Measurements from ENCODE around the gene TNPO3. TPM values are rescaled to one million over a fixed set of nuclear protein-coding genes. Genes with fewer than 3 reads are reported as not detected.

The TNPO3 gene
- total RNA-seq, 2 experiments from 2014 or later: 65.7 to 66.4 TPM

- H3K9me3 Mint-ChIP-seq: no peaks in the 10 kb centered on the region
- H3K4me1 Mint-ChIP-seq (ENCODE audit: low read depth): peaks cover 32% of the 10 kb centered on the region
- H3K36me3 Mint-ChIP-seq (ENCODE audit: low read depth): no peaks in the 10 kb centered on the region
- H3K27me3 Mint-ChIP-seq (ENCODE audit: low read depth): peaks cover 27% of the 10 kb centered on the region
- H3K4me3 Mint-ChIP-seq: no peak overlapping the region
- intact Hi-C loops (cut with micrococcal nuclease): loop anchor here (1.0 kb wide), 2 partner anchors 22 to 68 kb away; no protein-coding TSS in a partner anchor
- CTCF ChIA-PET: interaction anchor here (0.6 to 1.5 kb wide), 3 partner anchors 8 to 271 kb away, joined by 3 to 10 read pairs (median 3); no protein-coding TSS in a partner anchor
- DNase-seq: no peak
- no peak overlapping the region for H3K27ac Mint-ChIP-seq
These were observed 115.0 kb downstream of the TNPO3 start for GRCh38 chr7:128939861-128940410.

DNA sequence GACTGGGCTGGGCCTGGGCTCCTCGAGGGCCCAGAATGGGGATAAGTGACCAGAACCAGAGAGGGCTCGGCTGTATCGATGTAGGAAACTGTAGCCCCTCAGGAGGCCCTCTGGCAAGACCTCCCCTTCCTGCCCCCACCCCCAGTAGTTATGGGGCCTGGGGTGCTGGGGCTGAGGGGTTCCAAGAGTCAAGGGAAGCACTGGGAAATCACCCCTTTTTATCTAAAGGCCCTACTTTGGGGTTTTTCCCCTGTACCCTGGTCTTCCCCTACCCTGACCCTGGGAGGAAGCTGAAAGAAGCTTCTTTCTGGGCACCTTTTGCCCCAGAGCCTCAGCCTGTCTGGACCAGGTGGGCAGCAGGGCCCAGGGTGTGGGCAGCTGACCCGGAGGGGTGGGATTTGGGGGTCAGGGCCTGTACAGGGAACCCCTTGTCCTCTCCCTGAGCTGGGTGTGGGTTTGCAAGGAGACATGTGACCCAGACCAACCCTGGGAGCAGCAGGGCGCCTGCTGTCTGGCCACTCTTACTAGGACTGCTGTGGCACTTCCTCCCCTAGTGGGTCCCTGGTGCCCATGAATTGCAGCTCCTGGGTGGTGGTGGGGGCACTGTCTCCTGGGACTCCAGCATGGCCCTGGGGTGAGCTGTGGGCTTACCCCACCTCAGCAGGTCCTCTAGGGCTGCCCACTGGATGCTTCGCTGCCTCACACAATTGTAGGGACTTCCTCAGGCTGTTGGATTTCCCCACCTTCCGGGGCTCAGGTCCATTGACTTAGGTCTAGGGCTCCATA is 115.6 kb downstream of the TNPO3 start:
- Mint-ChIP-seq H3K4me3 (peak overlapping the region; percentile 54), H3K27ac (no peak overlapping the region), H3K4me1 (ENCODE audit: low read depth) (peaks cover 34% of the 10 kb centered on the region), H3K36me3 (ENCODE audit: low read depth) (no peaks in the 10 kb centered on the region), H3K9me3 (no peaks in the 10 kb centered on the region), H3K27me3 (ENCODE audit: low read depth) (peaks cover 27% of the 10 kb centered on the region)
- CTCF ChIA-PET: interaction anchor here (0.6 to 1.5 kb wide), 3 partner anchors 9 to 550 kb away, joined by 3 to 10 read pairs (median 3); no protein-coding TSS in a partner anchor
- intact Hi-C loops (cut with micrococcal nuclease): loop anchor here (1.0 kb wide), 2 partner anchors 23 to 69 kb away; no protein-coding TSS in a partner anchor
- peak; percentile 55 for DNase-seq

DNA sequence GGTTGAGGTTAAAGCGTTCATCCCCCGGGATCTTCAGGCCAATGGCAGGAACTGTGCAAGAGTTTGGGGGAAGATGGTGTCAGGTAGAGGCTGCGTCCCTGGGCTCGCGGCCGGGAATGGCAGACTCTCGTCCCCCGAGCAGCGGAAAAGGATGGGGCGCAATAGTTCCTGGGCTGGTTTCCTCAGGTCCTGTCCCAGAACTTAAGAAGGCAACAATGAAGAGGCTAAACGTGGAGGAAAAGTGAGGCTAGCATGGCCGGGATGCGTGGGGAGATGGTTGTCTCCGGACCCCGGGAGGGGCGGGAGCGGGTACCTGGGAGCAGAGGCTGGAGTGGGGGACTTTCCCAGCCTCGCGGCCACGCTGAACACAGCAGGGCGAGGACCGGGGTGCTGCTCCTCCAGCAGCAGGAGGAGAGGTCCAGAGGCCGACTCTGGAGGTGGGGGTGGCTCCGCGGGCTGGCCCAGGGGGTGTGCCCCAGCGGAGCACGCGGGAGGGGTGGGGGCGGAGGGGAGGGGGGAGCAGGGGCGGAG is 116.3 kb downstream of the TNPO3 start:
- Mint-ChIP-seq H3K36me3 (ENCODE audit: low read depth) (no peaks in the 10 kb centered on the region), H3K4me3 (peak overlapping the region; percentile 70), H3K4me1 (ENCODE audit: low read depth) (peaks cover 35% of the 10 kb centered on the region), H3K27me3 (ENCODE audit: low read depth) (peaks cover 27% of the 10 kb centered on the region), H3K9me3 (no peaks in the 10 kb centered on the region), H3K27ac (no peak overlapping the region)
- CTCF ChIA-PET: interaction anchor here (1.0 to 1.5 kb wide), 2 partner anchors 9 to 10 kb away, joined by 3 to 10 read pairs; no protein-coding TSS in a partner anchor
- intact Hi-C loops (cut with micrococcal nuclease): loop anchor here (1.0 kb wide), 2 partner anchors 24 to 70 kb away; no protein-coding TSS in a partner anchor
- DNase-seq: no peak

DNA sequence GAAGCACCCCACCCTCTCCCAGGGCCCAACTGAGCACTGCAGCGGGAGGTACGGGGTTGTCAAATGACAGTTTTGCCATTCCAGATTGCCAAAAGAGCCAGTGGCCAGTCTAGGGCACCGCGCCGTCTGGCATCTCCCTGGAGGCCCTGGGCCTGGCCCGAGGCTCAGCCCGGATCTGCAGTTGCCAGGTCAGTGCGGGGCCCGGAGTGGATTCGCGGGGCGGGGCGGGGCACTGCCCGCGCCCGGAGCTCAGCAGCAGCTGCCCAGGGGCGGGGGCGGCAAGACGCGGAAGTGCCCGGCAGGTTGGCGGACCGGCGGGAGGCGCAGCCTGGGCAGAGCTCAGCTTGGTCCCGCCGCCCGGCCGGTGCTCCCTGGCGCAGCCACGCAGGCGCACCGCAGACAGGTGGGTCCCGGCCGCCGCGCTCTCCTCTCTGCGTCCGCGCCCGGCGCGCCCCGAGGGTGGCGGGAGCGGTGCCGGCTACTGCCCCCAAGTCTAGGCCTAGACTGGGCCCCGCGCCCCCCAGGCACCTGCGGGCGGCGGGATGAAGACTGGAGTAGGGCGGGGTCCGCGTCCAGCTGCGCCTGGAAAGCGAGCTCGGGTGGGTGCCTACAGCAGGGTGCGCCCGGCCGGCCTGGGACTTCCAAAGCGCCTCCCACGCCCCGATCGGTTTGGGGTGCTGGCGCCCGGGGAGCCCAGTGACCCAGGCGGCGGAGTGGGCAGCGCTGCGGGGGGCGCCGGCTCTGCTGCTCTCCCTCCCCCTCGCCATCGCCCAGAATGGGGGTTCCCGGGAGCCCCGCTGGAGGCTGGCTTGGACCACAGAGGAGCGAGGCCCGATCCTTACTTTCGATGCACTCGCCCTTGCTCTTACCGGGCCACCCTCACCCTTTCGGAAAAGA is 117.0 kb downstream of the TNPO3 start, which contains the start of gene IRF5:
Gene IRF5, plus strand, starts transcription at position 281 of the 897 bp plus-strand sequence. CDS start 4,155 bp downstream, outside the sequence.
- H3K36me3 Mint-ChIP-seq (ENCODE audit: low read depth): no peaks in the 10 kb centered on the region
- no peak within 1 kb of the TSS for H3K27ac Mint-ChIP-seq
- peaks cover 42% of the 10 kb centered on the region for H3K4me1 Mint-ChIP-seq (ENCODE audit: low read depth)
- CTCF ChIA-PET: interaction anchor here (1.0 kb wide), 1 partner anchor 9 kb away, joined by 3 read pairs; no protein-coding TSS in a partner anchor
- no peaks in the 10 kb centered on the region for H3K9me3 Mint-ChIP-seq
- H3K4me3 Mint-ChIP-seq: peak within 1 kb of the TSS; percentile 70
- peaks cover 29% of the 10 kb centered on the region for H3K27me3 Mint-ChIP-seq (ENCODE audit: low read depth)
- no peak for DNase-seq
- intact Hi-C loops (cut with micrococcal nuclease): no loop called here

DNA sequence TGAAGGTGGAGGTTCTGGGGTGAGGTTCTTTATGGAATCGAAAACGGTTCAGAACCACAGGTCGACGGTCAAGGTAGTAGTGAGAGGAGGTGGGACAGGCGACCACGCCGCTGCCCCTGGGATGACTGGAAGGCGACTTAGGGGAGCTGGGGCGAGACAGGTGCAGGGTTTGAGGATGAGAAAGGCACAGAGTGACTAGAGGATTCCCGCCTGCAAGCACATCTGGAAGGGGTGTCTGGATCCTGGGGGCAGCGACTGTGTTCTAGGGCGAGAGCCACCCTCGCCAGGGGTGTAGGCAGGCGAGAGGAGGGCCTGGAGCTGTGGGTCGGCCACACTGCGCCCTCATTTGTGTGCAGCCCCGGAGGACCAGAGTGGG is 117.7 kb downstream of the TNPO3 start:
- H3K4me3 Mint-ChIP-seq: peak overlapping the region; percentile 64
- no peaks in the 10 kb centered on the region for H3K9me3 Mint-ChIP-seq
- peaks cover 29% of the 10 kb centered on the region for H3K27me3 Mint-ChIP-seq (ENCODE audit: low read depth)
- CTCF ChIA-PET: no interaction called here
- peaks cover 47% of the 10 kb centered on the region for H3K4me1 Mint-ChIP-seq (ENCODE audit: low read depth)
- H3K36me3 Mint-ChIP-seq (ENCODE audit: low read depth): no peaks in the 10 kb centered on the region
- intact Hi-C loops (cut with micrococcal nuclease): no loop called here
- DNase-seq: no peak
- H3K27ac Mint-ChIP-seq: no peak overlapping the region

GRCh38 chr7:128936798-128937197 is 118.1 kb downstream of the TNPO3 start:
- Mint-ChIP-seq H3K4me1 (ENCODE audit: low read depth) (peaks cover 47% of the 10 kb centered on the region), H3K9me3 (no peaks in the 10 kb centered on the region), H3K27ac (no peak overlapping the region), H3K27me3 (ENCODE audit: low read depth) (peaks cover 29% of the 10 kb centered on the region), H3K36me3 (ENCODE audit: low read depth) (no peaks in the 10 kb centered on the region), H3K4me3 (peak overlapping the region; percentile 64)
- DNase-seq: no peak
- intact Hi-C loops (cut with micrococcal nuclease): no loop called here
- CTCF ChIA-PET: interaction anchor here (0.6 to 1.0 kb wide), 2 partner anchors 10 to 159 kb away, joined by 3 to 5 read pairs; no protein-coding TSS in a partner anchor

- H3K36me3 Mint-ChIP-seq (ENCODE audit: low read depth): no peaks in the 10 kb centered on the region
- no peak overlapping the region for H3K27ac Mint-ChIP-seq
- peaks cover 40% of the 10 kb centered on the region for H3K4me1 Mint-ChIP-seq (ENCODE audit: low read depth)
- H3K27me3 Mint-ChIP-seq (ENCODE audit: low read depth): peaks cover 22% of the 10 kb centered on the region
- H3K4me3 Mint-ChIP-seq: no peak overlapping the region
- CTCF ChIA-PET: no interaction called here
- intact Hi-C loops (cut with micrococcal nuclease): no loop called here
- DNase-seq: no peak
- no peaks in the 10 kb centered on the region for H3K9me3 Mint-ChIP-seq
These were observed 119.6 kb downstream of the TNPO3 start for GRCh38 chr7:128935342-128935730.

- CTCF ChIA-PET: no interaction called here
These were observed 120.3 kb downstream of the TNPO3 start for GRCh38 chr7:128934361-128935341.

DNA sequence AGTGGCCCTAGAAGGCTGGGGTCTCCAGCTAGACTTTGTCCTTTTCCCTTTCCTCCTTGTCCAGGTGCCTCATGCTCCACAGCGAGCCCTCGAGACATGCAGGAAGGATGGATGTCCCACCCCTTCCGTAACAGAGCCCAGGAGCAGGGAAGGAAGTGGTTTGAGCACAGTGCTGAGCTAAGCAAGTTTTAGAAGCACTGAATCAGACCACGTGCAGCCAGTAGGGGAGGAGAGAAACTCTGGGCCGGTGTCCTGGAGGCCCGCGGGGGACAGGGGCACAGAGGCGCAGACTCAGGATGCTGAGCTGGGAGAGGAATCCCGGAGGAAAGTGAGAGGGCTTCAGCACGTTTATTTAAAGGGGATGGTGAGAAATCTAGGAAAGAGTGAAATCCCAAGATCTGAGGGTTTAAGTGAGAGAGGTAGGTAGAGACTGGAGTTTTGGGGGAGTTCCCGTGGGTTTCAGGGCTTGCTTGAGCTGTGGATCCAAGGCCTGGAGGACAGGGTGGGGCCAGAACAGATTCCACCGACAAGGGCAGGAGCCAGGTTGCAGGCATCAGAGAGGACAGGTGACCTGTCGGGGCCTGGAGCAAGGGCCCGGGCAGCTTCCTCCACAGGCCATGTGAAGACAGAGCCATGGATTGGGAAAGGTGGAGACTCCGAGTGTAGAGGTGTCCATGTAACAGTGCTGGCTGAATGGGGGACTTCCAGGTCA is 121.6 kb downstream of the TNPO3 start:
- H3K9me3 Mint-ChIP-seq: no peaks in the 10 kb centered on the region
- peaks cover 21% of the 10 kb centered on the region for H3K4me1 Mint-ChIP-seq (ENCODE audit: low read depth)
- peak overlapping the region; percentile 57 for H3K4me3 Mint-ChIP-seq
- no peaks in the 10 kb centered on the region for H3K36me3 Mint-ChIP-seq (ENCODE audit: low read depth)
- intact Hi-C loops (cut with micrococcal nuclease): no loop called here
- DNase-seq: peak; percentile 71
- H3K27ac Mint-ChIP-seq: peak overlapping the region; percentile 33
- peaks cover 12% of the 10 kb centered on the region for H3K27me3 Mint-ChIP-seq (ENCODE audit: low read depth)
- CTCF ChIA-PET: interaction anchor here (0.6 to 0.8 kb wide), 2 partner anchors 50 to 69 kb away, joined by 3 read pairs; no protein-coding TSS in a partner anchor

More at GRCh38 chr7:128934361-128935341, 120.3 kb downstream of the TNPO3 start:
- no peak for DNase-seq
- no peak overlapping the region for H3K4me3 Mint-ChIP-seq
- no peaks in the 10 kb centered on the region for H3K36me3 Mint-ChIP-seq (ENCODE audit: low read depth)
- H3K27ac Mint-ChIP-seq: no peak overlapping the region
- peaks cover 33% of the 10 kb centered on the region for H3K4me1 Mint-ChIP-seq (ENCODE audit: low read depth)
- no peaks in the 10 kb centered on the region for H3K9me3 Mint-ChIP-seq
- peaks cover 18% of the 10 kb centered on the region for H3K27me3 Mint-ChIP-seq (ENCODE audit: low read depth)
- intact Hi-C loops (cut with micrococcal nuclease): no loop called here

DNA sequence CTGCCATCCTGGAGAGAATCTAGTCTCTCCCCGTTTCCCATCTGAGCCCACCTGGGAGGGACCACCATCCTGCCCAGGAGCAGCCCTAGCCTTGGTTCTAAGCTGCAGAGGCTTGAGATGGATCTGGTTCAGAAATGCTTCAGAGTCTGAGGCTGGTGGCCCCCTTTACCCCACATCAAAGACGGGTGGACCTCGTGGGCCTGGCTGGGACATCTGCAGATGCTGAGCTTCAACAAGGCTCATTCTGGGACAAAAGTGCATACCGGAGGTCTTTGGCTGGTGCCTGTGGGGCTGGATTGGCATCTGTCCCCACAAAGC is 122.1 kb downstream of the TNPO3 start:
- Mint-ChIP-seq H3K4me1 (ENCODE audit: low read depth) (peaks cover 20% of the 10 kb centered on the region), H3K36me3 (ENCODE audit: low read depth) (no peaks in the 10 kb centered on the region), H3K4me3 (peak overlapping the region; percentile 57), H3K27ac (no peak overlapping the region), H3K9me3 (no peaks in the 10 kb centered on the region), H3K27me3 (ENCODE audit: low read depth) (peaks cover 11% of the 10 kb centered on the region)
- intact Hi-C loops (cut with micrococcal nuclease): no loop called here
- no peak for DNase-seq
- CTCF ChIA-PET: interaction anchor here (0.6 to 0.8 kb wide), 2 partner anchors 50 to 68 kb away, joined by 3 read pairs; no protein-coding TSS in a partner anchor

Measured in activated naive CD4-positive, alpha-beta T cell treated with anti-CD3 and anti-CD28 coated beads for 36 hours (primary cell).